Measurements from ENCODE around the gene DEPDC1B. TPM values are rescaled to one million over a fixed set of nuclear protein-coding genes. Genes with fewer than 3 reads are reported as not detected.
A peak's percentile ranks its signal among the peaks of the same experiment; 100 is the strongest.

DEPDC1B gene
- total RNA-seq, 1 donor from 2014 or later = 0.74 TPM

- DNase-seq (ENCODE audit: extremely low spot score in 2 of 2) = no peak
- intact Hi-C loops (cut with DNase I) = loop anchor here (10.0 kb wide), 1 partner anchor 873 kb away; no protein-coding TSS in a partner anchor
- TF ChIP-seq POLR2AphosphoS5 (IDR thresholded peaks at IDR 0.05; ENCODE audit: insufficient read depth in 1 of 2, low read depth in 1 of 2) = no peak
- TF ChIP-seq POLR2A (IDR thresholded peaks at IDR 0.05) = no peak
- peak in 2 of 3 experiments; percentile 38 to 51 for TF ChIP-seq CTCF (IDR thresholded peaks at IDR 0.05)
- Histone ChIP-seq H3K4me1 (no peaks in the 10 kb centered on the region), H3K9me3 (no peaks in the 10 kb centered on the region), H3K27me3 (no peaks in the 10 kb centered on the region), H3K36me3 (no peaks in the 10 kb centered on the region), H3K27ac (no peak overlapping the region), H3K4me3 (no peak overlapping the region)
These were observed 21.9 kb downstream of the DEPDC1B start for GRCh38 chr5:60677850-60678664.

- H3K27ac ChIP-seq = no peak overlapping the region
- H3K9me3 ChIP-seq = no peaks in the 10 kb centered on the region
- intact Hi-C loops (cut with DNase I) = loop anchor here (10.0 kb wide), 1 partner anchor 870 kb away; no protein-coding TSS in a partner anchor
- DNase-seq (ENCODE audit: extremely low spot score in 2 of 2) = no peak
- H3K4me1 ChIP-seq = no peaks in the 10 kb centered on the region
- no peaks in the 10 kb centered on the region for H3K27me3 ChIP-seq
- TF ChIP-seq POLR2AphosphoS5 (IDR thresholded peaks at IDR 0.05; ENCODE audit: insufficient read depth in 1 of 2, low read depth in 1 of 2) (no peak), CTCF (IDR thresholded peaks at IDR 0.05) (no peak), POLR2A (IDR thresholded peaks at IDR 0.05) (no peak)
- no peak overlapping the region for H3K4me3 ChIP-seq
- H3K36me3 ChIP-seq = no peaks in the 10 kb centered on the region
These were observed 24.7 kb downstream of the DEPDC1B start for GRCh38 chr5:60675286-60675685.

- intact Hi-C loops (cut with DNase I) = loop anchor here (10.0 kb wide), 1 partner anchor 870 kb away; no protein-coding TSS in a partner anchor
- Histone ChIP-seq H3K27ac (no peak overlapping the region), H3K27me3 (no peaks in the 10 kb centered on the region), H3K4me1 (no peaks in the 10 kb centered on the region), H3K9me3 (no peaks in the 10 kb centered on the region), H3K4me3 (no peak overlapping the region), H3K36me3 (no peaks in the 10 kb centered on the region)
- no peak for TF ChIP-seq POLR2AphosphoS5 (IDR thresholded peaks at IDR 0.05; ENCODE audit: insufficient read depth in 1 of 2, low read depth in 1 of 2)
- TF ChIP-seq CTCF (IDR thresholded peaks at IDR 0.05) = no peak
- no peak for TF ChIP-seq POLR2A (IDR thresholded peaks at IDR 0.05)
- DNase-seq (ENCODE audit: extremely low spot score in 2 of 2) = no peak
These were observed 25.5 kb downstream of the DEPDC1B start for GRCh38 chr5:60674251-60675069.

GRCh38 chr5:60673334-60673733 lies 26.6 kb downstream of the DEPDC1B start:
- no peaks in the 10 kb centered on the region for H3K4me1 ChIP-seq
- no peak overlapping the region for H3K4me3 ChIP-seq
- H3K9me3 ChIP-seq = no peaks in the 10 kb centered on the region
- no peak for DNase-seq (ENCODE audit: extremely low spot score in 2 of 2)
- no peaks in the 10 kb centered on the region for H3K27me3 ChIP-seq
- no peaks in the 10 kb centered on the region for H3K36me3 ChIP-seq
- TF ChIP-seq POLR2AphosphoS5 (IDR thresholded peaks at IDR 0.05; ENCODE audit: insufficient read depth in 1 of 2, low read depth in 1 of 2) (no peak), CTCF (IDR thresholded peaks at IDR 0.05) (no peak), POLR2A (IDR thresholded peaks at IDR 0.05) (no peak)
- intact Hi-C loops (cut with DNase I) = loop anchor here (10.0 kb wide), 1 partner anchor 869 kb away; no protein-coding TSS in a partner anchor
- no peak overlapping the region for H3K27ac ChIP-seq
